ENCODE data around the gene EXOSC7.
"Not testable (repeated sequence)": the region's sequence is repeated elsewhere in the genome, so short reads cannot be mapped to it uniquely, and the experiment has no call there.

Gene EXOSC7

DNA sequence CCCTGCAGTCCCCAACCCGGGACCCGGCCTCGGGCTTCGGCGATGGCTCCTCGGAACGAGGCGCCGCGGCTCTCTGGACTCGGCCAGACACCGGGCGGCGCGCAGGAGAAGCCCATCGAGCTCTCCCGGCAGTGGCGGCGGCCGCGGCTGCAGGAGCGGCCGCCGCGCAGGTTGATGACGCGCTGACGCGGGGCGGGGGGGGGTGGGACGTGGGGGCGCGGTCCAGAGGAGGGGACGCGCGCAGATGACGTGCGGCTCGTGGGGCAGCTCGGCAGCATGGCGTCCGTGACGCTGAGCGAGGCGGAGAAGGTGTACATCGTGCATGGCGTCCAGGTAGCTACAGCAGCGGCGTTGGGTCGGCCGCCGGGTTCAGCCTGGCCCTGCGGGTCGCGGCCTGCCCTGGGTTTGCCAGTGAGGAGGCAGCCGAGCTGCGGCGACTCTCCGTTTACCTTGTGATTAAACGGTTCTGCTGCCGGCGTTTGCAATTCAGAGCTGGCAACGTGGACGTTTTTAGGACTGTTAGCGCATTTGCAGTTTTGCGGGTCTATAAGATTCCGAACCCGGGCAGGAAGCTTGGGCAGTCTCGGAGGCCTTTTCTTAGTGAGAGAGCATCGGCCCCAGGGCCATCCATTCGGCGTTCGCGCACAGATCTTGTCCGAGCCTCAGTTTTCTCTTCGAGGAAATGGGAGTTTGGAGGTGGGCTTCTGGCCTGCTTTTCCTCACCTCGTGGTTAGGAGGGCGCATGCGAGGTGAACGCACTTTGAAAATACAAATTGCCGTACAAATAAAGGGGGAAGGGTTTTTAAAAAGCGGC, at the start of gene EXOSC7, which contains the start of gene ZDHHC3:
Gene EXOSC7, plus strand, starts transcription at position 243 of the 814 bp plus-strand sequence. Its CDS starts 34 bp downstream, at position 277.
Gene ZDHHC3, minus strand, starts transcription at position 173 of the 814 bp plus-strand sequence. CDS start 16,738 bp downstream, outside the sequence.
- DNase-seq: peak; percentile 72

DNA sequence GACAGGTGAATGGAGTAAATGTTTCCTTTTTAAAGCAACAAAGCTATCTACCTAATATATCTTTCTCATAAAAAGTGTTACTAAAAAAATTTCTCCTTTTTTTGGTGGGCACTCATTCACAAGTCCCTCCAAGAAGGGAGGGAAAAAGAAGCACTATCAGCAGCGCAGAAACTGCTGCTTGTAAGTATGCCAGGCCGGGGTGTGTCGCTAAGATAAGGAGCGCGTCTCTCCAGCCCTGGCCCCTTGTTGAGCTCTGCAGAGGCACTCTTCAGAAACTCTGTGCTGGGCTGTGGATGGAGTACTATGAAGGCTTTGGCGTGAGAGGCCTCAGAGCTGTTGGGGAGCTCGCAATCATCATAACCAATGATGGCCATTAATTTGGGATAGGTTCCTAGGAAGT, 49.1 kb upstream of the EXOSC7 start:
- no peak for DNase-seq

DNA sequence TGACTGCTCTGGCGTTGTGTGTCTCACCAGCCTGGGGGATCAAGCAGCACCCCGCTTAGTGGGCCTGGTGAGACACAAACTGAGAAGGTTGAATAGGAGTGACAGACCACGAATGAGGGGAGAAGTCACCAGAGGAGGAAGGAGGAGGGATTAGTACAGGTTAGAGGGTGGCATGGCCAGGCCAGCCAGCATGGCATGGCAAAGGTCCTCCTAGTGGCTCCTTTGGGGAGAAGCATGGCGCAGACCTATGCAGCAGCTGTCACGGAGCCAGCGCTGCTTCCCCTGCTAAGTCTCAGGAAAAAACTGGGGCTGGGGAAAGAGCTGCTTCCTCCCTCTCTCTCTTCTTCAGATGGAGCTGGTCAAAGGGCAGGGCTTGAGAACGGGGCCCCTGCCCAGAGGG, 48.7 kb upstream of the EXOSC7 start:
- DNase-seq: no peak

DNA sequence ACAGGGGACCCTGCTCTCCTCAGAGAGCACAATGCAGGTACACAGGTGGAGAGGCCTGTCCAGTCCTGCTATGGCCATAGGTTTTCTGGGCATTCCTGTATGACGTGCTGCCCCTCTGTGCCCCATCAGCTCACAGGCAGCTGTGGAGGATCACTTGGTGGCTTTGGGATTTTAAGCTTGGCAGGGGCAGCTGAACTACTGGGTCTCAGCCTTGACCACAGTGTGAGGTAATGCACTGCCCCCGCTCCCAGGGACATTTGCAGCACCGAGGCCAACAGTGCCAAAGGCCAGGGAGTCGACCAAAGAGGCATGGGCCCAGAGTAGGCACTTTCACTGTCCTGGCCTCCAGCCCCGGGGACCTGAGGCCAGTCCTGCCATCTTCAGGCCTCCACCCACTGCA, 46.3 kb upstream of the EXOSC7 start:
- no peak for DNase-seq

DNA sequence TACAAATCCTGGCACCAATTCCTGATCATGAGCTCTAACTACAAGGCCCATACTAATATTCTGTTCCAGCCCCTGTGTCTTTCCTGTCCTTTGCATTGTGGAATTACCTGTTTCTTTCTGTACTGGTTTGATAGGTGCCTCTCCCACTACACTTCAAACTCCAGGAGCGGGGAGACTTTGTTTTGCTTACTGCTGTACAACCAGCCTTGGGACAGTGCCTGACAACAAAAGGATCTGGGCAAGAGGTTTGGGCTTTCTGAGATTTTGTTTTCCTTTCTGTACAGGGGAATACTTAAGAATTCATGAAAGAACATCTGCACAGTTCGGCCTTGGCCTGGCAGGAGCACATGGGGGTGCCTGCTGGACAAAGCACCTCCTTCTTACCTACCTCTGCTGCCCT, 45.1 kb upstream of the EXOSC7 start:
- no peak for DNase-seq

DNA sequence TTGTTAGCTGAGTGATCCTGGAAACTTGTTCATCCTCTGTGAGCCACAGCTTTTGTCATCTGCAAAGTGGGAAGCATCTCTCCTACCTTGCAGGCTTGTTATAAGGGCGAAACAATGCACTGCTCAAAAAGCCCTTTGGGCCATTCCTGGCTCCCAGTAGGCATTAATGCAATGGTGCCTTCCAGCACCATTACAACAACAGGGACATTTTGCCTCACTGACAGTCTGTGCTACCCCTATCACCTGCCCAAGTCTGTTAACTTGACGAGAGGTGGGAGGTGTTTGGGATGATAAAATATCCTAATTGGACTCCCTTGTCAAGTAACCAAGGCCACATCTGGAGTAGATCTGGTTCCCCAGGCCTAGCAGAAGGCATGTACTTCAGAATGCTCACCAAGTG, 44.3 kb upstream of the EXOSC7 start:
- no peak for DNase-seq

DNA sequence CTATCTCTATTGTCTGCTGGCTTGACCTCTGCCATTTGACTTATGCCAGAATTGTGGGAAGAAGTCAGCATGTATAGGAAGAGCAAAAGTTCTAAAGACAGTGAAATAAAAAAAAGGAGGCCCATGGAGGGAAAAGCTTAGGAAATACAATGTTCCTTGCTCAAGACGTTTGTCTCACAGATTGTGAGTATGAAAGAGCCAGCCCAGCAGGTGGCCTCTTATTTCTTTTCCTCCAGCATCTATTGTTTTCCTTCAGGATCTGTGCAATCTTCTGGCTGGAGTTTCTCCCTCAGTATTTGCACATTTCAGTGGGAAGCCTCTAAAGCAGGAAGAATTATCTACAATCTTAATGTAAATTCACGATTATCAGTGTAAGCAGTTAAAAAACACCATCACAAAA, 43.8 kb upstream of the EXOSC7 start:
- no peak for DNase-seq

DNA sequence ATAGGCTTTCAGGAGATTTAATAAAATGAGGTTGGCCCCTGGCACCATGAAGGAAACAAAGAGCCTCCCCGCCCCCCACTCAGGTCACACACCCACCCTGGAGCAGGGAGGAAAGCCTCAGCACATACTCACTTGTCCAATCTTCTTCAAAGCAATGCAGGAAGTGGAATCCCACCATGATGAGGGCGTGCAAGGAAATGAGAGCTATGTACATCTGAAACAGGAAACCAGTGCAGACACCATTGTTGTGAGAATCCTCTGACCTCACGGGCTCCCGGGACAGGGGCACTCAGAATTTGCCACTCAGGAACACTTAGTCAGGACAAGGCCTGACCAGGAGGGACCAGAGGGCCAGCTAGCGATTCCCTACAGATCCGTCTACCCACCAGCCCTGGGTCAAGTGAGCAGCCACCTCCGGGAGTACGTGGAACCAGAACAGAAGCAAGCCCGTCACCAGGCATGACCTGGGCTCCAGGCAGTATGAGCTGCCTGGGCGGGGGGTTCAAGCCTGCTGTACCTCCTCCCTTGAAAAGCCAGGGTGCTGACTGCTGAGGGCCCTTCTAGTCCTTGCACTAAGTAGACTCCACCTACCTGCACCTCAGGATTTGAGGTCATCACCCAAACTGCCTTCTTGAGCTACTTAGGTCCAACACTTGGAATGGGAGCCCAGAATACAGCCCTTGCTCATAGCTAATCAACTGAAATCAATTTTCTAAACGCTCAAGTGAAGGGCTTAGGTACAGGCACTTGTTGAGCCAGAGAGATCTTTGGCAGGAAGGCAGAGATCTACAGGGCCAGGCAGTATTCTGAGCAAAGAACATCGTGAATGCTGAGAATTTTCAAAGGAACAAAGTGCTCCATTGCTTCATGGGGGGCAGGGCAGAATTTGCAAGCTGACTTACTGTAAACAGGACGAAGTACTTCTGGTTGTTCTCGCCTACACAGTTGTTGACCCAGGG, 42.8 kb upstream of the EXOSC7 start:
- DNase-seq: no peak

DNA sequence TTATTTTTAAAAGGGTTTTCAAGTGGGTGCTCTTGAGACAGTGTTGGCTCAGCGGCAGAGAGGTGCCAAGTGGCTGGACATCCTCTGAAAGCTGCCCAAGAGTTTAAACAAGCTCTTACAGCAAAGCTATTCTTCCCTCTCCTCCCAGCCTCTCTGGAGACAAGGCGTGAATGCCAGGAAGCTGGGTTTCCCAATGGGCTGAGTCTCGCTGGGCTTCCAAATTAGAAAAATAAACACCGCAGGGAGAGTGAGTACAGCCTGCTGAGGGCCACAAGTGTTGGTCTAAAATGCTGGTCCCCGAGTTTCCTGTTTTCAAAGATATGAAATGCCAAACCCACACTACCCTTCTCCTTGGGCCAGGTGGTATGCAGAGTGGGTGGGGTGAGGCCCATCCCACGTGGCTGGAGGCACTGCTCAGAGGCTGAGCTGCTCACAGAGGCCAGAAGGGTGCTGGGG, 36.4 kb upstream of the EXOSC7 start:
- DNase-seq: no peak

DNA sequence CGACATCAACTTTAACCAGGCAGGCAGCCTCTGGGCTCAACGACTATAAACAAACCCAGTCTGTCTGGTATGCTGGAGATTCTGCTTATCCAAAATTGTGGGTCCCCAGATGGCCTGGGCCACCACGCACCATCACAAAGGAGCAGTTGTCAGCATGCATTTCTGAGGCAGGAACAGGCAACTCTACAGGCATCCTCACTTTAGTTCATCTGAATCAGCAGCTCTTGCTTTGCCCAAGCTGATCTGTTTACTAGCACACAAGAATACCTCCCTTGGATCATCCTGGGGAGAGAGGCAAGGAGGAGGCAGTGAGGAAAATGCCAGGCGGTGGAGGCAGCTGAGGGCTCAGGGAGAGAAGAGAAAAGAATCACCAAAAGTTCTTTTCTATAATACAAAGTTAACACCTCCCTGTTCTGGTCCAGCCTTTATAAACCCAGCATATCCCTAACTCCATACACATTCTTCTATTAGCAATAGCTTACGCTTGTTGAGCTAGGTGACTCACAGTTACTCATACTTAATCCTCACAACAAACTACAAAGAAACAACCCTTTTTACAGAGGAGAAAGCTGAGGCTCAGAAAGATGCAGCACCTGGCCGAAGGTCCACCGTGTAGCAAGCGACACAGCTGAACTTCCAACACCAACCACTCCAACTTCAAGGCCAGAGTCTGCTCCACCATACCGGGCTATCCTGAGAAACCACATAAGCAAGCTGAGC, 33.7 kb upstream of the EXOSC7 start:
- DNase-seq: no peak

DNA sequence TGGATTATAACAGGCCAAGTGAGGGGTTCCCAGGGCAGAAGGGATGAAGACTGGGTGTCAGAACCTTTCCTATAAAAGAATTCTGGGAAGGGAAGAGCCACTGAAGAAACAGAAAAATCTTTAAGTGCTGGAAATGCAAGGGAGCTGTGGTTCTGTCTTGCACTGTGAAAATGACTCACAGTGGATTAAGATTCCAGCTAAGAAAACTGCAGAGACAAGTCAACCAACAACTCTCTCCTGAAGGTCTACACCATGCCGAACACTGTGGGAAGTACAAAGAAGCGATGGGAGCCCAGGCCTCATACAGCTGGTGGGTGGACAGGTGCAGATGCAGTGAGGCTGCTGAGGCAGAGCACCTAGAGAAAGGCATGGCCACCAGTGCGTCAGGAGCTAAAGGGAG, 27.8 kb upstream of the EXOSC7 start:
- DNase-seq: no peak

DNA sequence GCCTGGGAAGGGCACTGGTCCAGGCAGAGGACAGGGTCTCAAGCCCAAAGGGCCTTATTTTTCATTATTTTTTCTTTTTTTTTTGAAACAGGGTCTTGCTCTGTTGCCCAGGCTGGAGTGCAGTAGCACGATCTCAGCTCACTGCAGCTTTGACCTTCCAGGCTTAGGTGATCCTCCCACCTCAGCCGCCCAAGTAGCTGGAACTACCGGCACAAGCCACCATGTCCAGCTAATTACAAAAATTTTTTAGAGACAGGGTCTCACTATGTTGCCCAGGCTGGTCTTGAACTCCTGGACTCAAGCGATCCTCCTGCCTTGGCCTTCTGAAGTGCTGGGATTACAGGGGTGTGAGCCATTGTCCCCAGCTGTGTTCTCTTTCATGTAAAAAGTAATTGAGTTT, 26.3 kb upstream of the EXOSC7 start:
- DNase-seq: not testable (repeated sequence)

DNA sequence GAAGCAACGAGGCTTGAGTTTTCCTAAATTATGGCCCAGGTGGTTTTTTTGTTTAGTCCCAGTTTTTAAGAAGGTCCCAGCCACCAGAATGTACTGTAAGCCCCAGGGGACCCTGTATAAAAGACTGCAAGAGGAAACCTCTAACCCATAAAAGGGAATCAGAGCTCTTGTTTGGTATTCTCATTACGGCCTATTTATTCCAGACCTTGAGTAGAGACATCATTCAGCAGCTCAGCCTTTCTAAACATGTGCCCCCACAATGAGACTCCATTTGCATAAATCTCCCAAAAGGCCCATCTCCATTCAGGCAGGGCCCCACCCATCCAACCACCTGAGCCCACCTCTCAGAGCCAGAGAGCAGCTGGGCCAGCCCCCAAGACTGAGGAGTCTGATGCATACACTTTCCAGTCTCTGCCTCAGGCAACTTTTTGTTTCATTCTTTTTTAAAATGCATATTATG, 25.7 kb upstream of the EXOSC7 start:
- no peak for DNase-seq

DNA sequence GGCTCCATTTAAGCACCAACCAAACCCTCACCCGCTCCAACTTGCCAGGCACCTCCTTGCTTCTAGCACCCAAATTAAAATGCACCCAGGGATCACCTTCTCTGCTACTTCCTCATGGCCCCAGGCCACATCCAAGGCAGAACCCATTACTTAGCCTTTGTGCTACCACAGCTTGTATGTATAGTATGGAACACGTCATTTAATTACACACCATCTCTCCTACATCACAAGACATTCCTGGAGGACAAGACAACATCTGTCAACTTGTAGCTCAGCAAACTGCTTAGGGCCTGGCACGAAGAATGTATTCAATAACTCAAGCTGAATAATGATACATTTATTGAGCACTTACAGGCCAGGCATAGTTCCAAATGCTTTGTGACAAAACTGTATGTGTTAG, 23.4 kb upstream of the EXOSC7 start:
- DNase-seq: no peak

DNA sequence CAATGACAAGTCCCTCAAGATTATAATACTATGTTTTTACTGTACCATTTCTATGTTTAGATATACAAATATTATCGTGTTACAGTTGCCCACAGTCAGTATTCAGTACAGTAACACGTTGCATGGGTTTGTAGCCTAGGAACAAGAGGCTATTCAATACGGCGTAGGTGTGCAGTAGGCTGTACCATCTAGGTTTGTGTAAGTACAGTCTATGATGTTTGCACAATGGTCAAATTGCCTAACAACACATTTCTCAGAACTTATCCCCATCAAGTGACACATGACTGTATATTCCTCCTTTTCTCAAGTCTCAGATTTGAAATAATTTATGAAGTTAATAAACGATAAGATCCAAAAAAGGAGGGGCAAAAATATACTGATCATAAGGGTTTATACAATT, 21.7 kb upstream of the EXOSC7 start:
- DNase-seq: no peak

DNA sequence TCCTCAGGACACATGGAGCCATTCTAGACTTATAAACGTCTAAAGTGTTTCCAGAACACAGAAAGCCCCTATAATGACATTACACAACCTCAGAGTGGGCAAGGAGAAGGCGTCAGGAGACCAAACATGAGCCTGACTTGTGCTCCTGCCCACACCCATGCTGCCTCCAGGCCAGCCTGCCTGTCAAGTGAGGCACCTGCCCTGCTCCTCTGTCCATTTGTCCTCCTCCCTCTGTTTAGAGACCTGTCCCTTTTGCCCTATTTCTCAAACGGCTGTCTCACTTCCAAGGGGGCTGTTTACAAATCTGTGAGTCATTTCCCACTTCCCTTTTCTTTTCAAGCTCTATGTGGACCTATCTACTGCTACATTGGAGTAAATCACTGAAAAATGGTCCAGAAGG, 21.1 kb upstream of the EXOSC7 start:
- DNase-seq: no peak

DNA sequence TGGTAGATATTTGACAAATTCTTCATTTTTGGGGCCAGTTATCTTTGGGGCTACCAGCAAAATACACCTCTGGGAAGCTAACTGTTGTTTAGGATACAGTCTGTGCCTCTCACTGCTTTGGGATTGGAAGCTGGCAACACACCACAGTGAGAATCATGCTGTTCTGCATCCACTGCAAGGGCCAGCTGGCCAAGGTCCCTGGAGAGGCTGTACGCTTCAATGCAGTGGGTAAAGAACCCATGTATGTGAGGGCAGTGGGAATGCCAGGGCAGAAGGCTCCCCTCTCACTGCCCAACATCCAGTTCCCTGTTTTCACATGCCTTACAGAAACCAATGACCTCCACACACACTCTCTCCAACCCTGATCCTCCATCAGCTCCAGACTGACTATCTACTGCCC, 20.1 kb upstream of the EXOSC7 start:
- DNase-seq: no peak

DNA sequence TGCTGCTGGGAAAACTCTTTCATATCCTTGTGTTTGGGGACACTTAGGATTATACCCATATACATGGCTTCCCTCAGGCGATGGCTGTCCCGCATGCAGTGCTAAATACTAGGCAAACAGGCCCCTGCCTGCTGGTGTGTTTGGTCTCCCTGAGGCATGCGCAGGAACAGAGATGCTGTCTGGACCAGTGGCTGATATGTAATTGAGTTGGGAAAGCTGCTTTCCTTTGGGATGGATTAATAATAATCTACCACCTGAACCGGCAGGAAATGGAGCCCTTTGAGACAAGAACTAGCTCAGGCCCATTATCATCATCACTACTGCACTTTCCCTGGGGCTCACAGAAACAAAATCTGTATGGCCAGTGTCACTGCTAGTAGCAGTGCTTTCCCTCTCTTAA, 18.1 kb upstream of the EXOSC7 start:
- DNase-seq: no peak

DNA sequence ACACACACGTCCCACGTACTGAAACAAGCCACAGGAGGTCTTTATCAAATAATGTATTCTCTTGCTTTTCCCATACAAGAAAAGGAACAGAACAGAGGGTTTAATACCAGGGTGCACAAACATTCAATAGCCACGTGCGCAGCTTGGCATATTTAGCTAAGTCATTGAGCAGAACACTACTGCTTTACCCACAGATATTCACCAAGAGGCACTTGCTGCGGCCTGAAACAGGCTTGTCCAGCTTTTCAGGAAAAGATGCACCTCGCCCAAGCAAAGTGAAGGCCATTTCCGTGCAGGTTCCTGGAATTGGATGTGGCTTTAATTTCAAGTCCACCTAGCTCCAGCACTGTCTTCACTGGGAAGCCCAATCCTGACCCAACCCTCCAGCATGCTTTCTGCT, 17.7 kb upstream of the EXOSC7 start:
- DNase-seq: no peak

DNA sequence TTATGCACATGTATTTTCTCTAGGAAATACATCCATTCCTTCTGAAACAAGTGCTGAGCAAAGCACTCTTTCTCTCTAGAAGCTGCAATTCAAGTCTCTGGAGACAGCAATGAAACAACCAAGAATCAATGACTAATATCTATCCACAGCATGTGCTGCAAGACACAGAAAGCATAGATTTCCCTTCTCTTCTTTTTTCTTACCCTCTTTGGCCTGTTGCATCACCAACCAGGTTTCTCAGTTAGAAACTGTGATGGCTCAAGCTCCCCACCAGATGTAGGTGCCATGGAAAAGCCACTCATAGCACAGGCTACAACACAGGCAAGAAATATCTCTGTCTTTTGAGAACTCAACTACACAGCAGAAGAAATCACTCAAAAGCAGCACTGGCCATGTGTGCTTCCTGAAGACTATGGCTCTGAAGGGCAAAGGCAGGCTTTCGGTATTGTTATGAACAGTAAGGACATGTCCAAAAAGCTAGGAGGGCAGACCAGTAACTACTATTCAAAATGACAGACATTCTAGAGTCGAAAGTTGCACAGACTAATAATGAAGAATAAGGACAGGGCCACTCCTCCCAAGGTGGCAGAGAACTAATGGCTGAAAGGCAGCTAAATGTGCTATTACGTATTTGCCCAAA, 15.5 kb upstream of the EXOSC7 start:
- DNase-seq: no peak

DNA sequence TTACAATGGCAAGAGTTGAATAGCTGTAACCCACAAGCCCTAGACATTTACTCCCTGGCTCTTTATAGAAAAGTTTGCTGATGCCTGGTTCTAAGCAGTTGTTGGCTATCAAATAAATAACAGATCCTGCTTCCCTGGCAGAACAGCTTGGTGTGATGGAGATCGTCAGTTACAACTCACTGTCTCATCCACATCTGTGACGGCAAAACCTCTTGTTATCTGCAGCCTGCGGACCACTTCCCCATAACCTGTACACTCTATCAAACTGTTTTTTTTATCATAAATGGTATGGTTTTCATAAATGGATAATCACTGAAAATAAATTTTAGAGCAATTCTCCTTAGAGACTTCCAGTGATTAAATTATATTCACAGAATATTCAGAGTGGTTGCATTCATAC, 14.2 kb upstream of the EXOSC7 start:
- no peak for DNase-seq

DNA sequence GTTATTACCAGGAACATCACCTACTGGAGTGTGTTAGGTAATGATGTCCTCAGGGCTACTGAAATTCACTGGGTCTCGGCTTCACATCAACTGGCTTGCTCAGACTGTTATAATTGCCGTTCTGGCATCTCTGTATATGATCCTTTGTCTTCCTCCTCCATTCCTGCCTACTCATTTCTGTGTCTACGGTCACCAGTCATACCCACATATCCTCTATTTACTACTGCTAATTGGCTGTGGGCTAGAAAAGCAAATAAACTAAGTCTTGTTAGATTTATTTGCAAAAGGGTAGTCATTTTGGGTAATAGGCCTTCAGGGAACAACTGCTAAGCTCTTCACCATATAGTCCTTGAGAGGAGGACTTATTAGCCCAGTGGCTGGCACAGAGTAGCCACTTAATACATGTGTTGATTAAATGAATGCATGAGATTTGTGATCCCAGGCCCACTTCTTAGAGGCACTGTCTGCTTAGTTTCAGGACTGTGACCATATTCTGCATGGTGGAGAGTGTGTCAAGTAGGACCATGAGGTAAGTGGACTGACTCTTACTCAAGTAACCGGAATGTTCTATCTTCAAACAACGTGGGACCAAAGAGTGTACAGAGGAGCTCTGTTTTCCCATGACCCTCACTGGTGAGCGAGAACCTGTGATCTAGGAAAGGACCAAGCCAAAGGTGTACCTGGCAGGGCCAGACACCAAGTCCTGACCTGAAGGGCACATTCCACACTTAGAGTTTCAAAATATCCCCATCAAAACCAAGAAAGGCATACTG, 13.2 kb upstream of the EXOSC7 start:
- DNase-seq: no peak

Measured in NCI-H1092 (cell line).